SK-N-SH treated with all-trans-retinoic acid at 6 μM for 48 hours (cell line): ENCODE results near the gene DOCK11.

Experiments
- ATAC-seq: fragments of 200-7000 bp; cut with Tn5 transposase; 3 replicates; pipeline ENCODE4 v1.9.1; 2020; ENCODE audit warnings: mild to moderate bottlenecking, moderate library complexity
- ARNTL ChIP-seq: fragments of 450-650 bp; formaldehyde crosslinking; IDR thresholded peaks from 2 replicates; pipeline ENCODE4 v1.5.0; 2020; ENCODE audit warnings: low read depth, mild to moderate bottlenecking, moderate library complexity, borderline replicate concordance
- BACH2 ChIP-seq: fragments of 250-450 bp; sonication (Bioruptor Pico); IDR thresholded peaks from 2 replicates; pipeline ENCODE4 v1.9.0; 2021; ENCODE audit warnings: mild to moderate bottlenecking, borderline replicate concordance
- CSDC2 ChIP-seq: fragments of 250-450 bp; sonication (Bioruptor Pico); IDR thresholded peaks from 2 replicates; pipeline ENCODE4 v1.5.0; 2020; ENCODE audit warnings: mild to moderate bottlenecking, moderate library complexity
- ESRRG ChIP-seq: fragments of 250-450 bp; sonication (Bioruptor Pico); IDR thresholded peaks from 2 replicates; pipeline ENCODE4 v1.6.1; 2021; ENCODE audit warnings: mild to moderate bottlenecking
- GLIS3 ChIP-seq: fragments of 250-450 bp; sonication (Bioruptor Pico); IDR thresholded peaks from 2 replicates; pipeline ENCODE4 v1.5.0; 2020; ENCODE audit warnings: mild to moderate bottlenecking, moderate library complexity
- ISL1 ChIP-seq: fragments of 250-450 bp; sonication (Bioruptor Pico); IDR thresholded peaks from 2 replicates; pipeline ENCODE4 v2.1.2; 2022; ENCODE audit warnings: mild to moderate bottlenecking, moderate library complexity
- OSR1 ChIP-seq: fragments of 250-450 bp; sonication (Bioruptor Pico); IDR thresholded peaks from 2 replicates; pipeline ENCODE4 v1.8.0; 2022; ENCODE audit warnings: moderate library complexity, mild to moderate bottlenecking, inconsistent platforms
- PPARA ChIP-seq: fragments of 250-450 bp; sonication (Bioruptor Pico); IDR thresholded peaks from 2 replicates; pipeline ENCODE4 v1.5.0; 2020; ENCODE audit warnings: mild to moderate bottlenecking, borderline replicate concordance
- RARB ChIP-seq: fragments of 250-450 bp; sonication (Bioruptor Pico); IDR thresholded peaks from 2 replicates; pipeline ENCODE4 v1.8.0; 2021; ENCODE audit warnings: mild to moderate bottlenecking, moderate library complexity
- SNAI2 ChIP-seq: fragments of 250-450 bp; sonication (Bioruptor Pico); IDR thresholded peaks from 2 replicates; pipeline ENCODE4 v1.5.0; 2020; ENCODE audit warnings: mild to moderate bottlenecking, moderate library complexity
- TCF4 ChIP-seq: fragments of 250-450 bp; sonication (Bioruptor Pico); IDR thresholded peaks from 2 replicates; pipeline ENCODE4 v1.8.0; 2021; ENCODE audit warnings: mild to moderate bottlenecking, moderate library complexity, borderline replicate concordance
- TOX ChIP-seq: fragments of 250-450 bp; sonication (Bioruptor Pico); IDR thresholded peaks from 2 replicates; pipeline ENCODE4 v1.8.0; 2021; ENCODE audit warnings: mild to moderate bottlenecking, moderate library complexity, borderline replicate concordance
- ZC3H10 ChIP-seq: fragments of 250-450 bp; sonication (Bioruptor Pico); IDR thresholded peaks from 2 replicates; pipeline ENCODE4 v1.5.1; 2021; ENCODE audit warnings: mild to moderate bottlenecking, moderate library complexity
- ZFP3 ChIP-seq: fragments of 250-450 bp; sonication (Bioruptor Pico); IDR thresholded peaks from 2 replicates; pipeline ENCODE4 v1.5.0; 2020; ENCODE audit warnings: mild to moderate bottlenecking, moderate library complexity
- ZFP30 ChIP-seq: fragments of 450-650 bp; formaldehyde crosslinking; IDR thresholded peaks from 2 replicates; pipeline ENCODE4 v1.5.0; 2022; ENCODE audit warnings: mild to moderate bottlenecking, moderate library complexity
- ZNF565 ChIP-seq: fragments of 450-650 bp; formaldehyde crosslinking; conservative IDR thresholded peaks from 2 replicates; pipeline ENCODE4 v1.5.0; 2020; ENCODE audit warnings: low read depth, mild to moderate bottlenecking, moderate library complexity
- ZNF8 ChIP-seq: fragments of 450-650 bp; formaldehyde crosslinking; IDR thresholded peaks from 2 replicates; pipeline ENCODE4 v1.5.0; 2020; ENCODE audit warnings: mild to moderate bottlenecking, moderate library complexity
- TF ChIP-seq, protein P1 (sequence below): fragments of 250-450 bp; sonication (Bioruptor Pico); IDR thresholded peaks from 2 replicates; pipeline ENCODE4 v1.8.0; 2021; ENCODE audit warnings: low read depth, mild to moderate bottlenecking, moderate library complexity, borderline replicate concordance
- TF ChIP-seq, protein P2 (sequence below): fragments of 250-450 bp; sonication (Bioruptor Pico); IDR thresholded peaks from 2 replicates; pipeline ENCODE4 v1.5.0; 2020; ENCODE audit warnings: mild to moderate bottlenecking, moderate library complexity
- TF ChIP-seq, protein P3 (sequence below): fragments of 250-450 bp; sonication (Bioruptor Pico); IDR thresholded peaks from 2 replicates; pipeline ENCODE4 v1.5.1; 2020; ENCODE audit warnings: low read depth, mild to moderate bottlenecking, moderate library complexity
- TF ChIP-seq, protein P4 (sequence below): fragments of 250-450 bp; sonication (Bioruptor Pico); IDR thresholded peaks from 2 replicates; pipeline ENCODE4 v1.5.1; 2021; ENCODE audit warnings: mild to moderate bottlenecking, moderate library complexity

Gene DOCK11

DNA sequence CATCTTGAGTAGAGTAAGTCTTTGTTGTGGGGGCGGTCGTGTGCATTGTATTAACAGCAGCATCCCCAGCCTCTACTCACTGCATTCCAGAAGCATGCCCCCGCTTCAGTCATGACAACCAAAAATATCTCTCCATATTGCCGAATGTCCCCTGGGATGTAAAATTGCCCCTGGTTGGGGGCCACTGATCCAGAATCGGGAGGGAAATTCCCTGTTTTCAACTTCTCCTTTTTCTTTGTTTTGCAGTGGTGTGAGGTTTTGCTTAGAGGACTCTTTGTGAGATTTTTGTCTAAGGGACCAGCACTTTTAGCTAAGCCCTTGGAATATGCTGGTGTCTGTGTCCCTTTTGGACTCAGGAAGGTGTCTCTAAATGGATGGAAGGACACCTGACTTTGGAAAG is 228.8 kb downstream of the DOCK11 start:
- TF ChIP-seq PPARA (CRISPR knock-in tag), result no peak
- TF ChIP-seq ARNTL (CRISPR knock-in tag), result no peak
- no peak for TF ChIP-seq ZNF8 (CRISPR knock-in tag)
- no peak for TF ChIP-seq ZC3H10 (CRISPR knock-in tag)
- TF ChIP-seq, protein P1, sequence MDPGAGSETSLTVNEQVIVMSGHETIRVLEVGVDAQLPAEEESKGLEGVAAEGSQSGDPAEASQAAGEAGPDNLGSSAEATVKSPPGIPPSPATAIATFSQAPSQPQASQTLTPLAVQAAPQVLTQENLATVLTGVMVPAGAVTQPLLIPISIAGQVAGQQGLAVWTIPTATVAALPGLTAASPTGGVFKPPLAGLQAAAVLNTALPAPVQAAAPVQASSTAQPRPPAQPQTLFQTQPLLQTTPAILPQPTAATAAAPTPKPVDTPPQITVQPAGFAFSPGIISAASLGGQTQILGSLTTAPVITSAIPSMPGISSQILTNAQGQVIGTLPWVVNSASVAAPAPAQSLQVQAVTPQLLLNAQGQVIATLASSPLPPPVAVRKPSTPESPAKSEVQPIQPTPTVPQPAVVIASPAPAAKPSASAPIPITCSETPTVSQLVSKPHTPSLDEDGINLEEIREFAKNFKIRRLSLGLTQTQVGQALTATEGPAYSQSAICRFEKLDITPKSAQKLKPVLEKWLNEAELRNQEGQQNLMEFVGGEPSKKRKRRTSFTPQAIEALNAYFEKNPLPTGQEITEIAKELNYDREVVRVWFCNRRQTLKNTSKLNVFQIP (CRISPR knock-in tag), result no peak
- TF ChIP-seq OSR1 (CRISPR knock-in tag), result no peak
- TF ChIP-seq, protein P2, sequence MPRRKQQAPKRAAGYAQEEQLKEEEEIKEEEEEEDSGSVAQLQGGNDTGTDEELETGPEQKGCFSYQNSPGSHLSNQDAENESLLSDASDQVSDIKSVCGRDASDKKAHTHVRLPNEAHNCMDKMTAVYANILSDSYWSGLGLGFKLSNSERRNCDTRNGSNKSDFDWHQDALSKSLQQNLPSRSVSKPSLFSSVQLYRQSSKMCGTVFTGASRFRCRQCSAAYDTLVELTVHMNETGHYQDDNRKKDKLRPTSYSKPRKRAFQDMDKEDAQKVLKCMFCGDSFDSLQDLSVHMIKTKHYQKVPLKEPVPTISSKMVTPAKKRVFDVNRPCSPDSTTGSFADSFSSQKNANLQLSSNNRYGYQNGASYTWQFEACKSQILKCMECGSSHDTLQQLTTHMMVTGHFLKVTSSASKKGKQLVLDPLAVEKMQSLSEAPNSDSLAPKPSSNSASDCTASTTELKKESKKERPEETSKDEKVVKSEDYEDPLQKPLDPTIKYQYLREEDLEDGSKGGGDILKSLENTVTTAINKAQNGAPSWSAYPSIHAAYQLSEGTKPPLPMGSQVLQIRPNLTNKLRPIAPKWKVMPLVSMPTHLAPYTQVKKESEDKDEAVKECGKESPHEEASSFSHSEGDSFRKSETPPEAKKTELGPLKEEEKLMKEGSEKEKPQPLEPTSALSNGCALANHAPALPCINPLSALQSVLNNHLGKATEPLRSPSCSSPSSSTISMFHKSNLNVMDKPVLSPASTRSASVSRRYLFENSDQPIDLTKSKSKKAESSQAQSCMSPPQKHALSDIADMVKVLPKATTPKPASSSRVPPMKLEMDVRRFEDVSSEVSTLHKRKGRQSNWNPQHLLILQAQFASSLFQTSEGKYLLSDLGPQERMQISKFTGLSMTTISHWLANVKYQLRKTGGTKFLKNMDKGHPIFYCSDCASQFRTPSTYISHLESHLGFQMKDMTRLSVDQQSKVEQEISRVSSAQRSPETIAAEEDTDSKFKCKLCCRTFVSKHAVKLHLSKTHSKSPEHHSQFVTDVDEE (CRISPR knock-in tag), result no peak
- no peak for TF ChIP-seq TOX (CRISPR knock-in tag)
- no peak for TF ChIP-seq SNAI2 (CRISPR knock-in tag)
- no peak for ATAC-seq

DNA sequence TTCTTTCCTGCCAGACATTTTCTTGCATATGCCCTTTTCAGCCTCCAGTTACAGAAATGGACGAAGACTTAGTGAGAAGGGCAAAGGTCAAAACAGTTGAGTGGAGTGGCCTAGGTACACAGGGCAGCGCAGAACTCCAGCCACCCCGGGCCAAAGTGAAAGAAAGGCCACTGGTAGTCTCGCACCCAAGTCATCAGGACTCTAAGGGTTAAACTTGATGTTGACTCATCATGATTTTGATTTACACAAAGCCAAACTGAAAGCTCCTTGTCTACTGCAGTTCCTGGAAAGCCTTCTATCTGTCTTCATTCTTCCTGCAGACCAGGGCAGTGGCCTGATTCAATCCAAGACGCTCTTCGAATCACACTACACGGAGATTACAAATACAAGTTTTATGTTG is 229.2 kb downstream of the DOCK11 start:
- ATAC-seq, result no peak
- no peak for TF ChIP-seq ARNTL (CRISPR knock-in tag)
- TF ChIP-seq RARB (CRISPR knock-in tag), result no peak
- no peak for TF ChIP-seq OSR1 (CRISPR knock-in tag)
- TF ChIP-seq BACH2 (CRISPR knock-in tag), result no peak
- TF ChIP-seq, protein P1 (CRISPR knock-in tag), result no peak
- TF ChIP-seq, protein P3, sequence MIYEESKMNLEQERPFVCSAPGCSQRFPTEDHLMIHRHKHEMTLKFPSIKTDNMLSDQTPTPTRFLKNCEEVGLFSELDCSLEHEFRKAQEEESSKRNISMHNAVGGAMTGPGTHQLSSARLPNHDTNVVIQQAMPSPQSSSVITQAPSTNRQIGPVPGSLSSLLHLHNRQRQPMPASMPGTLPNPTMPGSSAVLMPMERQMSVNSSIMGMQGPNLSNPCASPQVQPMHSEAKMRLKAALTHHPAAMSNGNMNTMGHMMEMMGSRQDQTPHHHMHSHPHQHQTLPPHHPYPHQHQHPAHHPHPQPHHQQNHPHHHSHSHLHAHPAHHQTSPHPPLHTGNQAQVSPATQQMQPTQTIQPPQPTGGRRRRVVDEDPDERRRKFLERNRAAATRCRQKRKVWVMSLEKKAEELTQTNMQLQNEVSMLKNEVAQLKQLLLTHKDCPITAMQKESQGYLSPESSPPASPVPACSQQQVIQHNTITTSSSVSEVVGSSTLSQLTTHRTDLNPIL (CRISPR knock-in tag), result no peak
- no peak for TF ChIP-seq PPARA (CRISPR knock-in tag)
- no peak for TF ChIP-seq ZFP30 (CRISPR knock-in tag)
- no peak for TF ChIP-seq GLIS3 (CRISPR knock-in tag)
- TF ChIP-seq, protein P2 (CRISPR knock-in tag), result no peak
- TF ChIP-seq ZNF565, result no peak
- TF ChIP-seq ESRRG (CRISPR knock-in tag), result no peak
- no peak for TF ChIP-seq TCF4 (CRISPR knock-in tag)
- no peak for TF ChIP-seq SNAI2 (CRISPR knock-in tag)
- TF ChIP-seq, protein P4, sequence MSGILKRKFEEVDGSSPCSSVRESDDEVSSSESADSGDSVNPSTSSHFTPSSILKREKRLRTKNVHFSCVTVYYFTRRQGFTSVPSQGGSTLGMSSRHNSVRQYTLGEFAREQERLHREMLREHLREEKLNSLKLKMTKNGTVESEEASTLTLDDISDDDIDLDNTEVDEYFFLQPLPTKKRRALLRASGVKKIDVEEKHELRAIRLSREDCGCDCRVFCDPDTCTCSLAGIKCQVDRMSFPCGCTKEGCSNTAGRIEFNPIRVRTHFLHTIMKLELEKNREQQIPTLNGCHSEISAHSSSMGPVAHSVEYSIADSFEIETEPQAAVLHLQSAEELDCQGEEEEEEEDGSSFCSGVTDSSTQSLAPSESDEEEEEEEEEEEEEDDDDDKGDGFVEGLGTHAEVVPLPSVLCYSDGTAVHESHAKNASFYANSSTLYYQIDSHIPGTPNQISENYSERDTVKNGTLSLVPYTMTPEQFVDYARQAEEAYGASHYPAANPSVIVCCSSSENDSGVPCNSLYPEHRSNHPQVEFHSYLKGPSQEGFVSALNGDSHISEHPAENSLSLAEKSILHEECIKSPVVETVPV (CRISPR knock-in tag), result no peak
- no peak for TF ChIP-seq ZC3H10 (CRISPR knock-in tag)
- TF ChIP-seq ZFP3 (CRISPR knock-in tag), result no peak
- no peak for TF ChIP-seq ISL1
- no peak for TF ChIP-seq CSDC2 (CRISPR knock-in tag)
- no peak for TF ChIP-seq TOX (CRISPR knock-in tag)
